Adipocyte (in vitro differentiated cells): ENCODE results near the gene INPP5F.

Experiments used
- DNase-seq: peaks from one replicate; pipeline ENCODE4 v3.0.0-alpha.2; 2015; ENCODE audit warnings: low read depth
- H3K27me3 ChIP-seq: replicated peaks from 2 replicates; pipeline ENCODE4 v1.7.0; 2013; ENCODE audit warnings: mild to moderate bottlenecking, low read length, moderate library complexity; ENCODE audit not compliant: control insufficient read depth, insufficient read depth
- H3K36me3 ChIP-seq: 2 replicates; pipeline ENCODE4 v1.7.0; 2013; ENCODE audit warnings: low read length, mild to moderate bottlenecking, moderate library complexity; ENCODE audit not compliant: control insufficient read depth, insufficient read depth, severe bottlenecking
- H3K4me1 ChIP-seq: 2 replicates; pipeline ENCODE4 v1.7.0; 2013; ENCODE audit warnings: mild to moderate bottlenecking, low read length, moderate library complexity; ENCODE audit not compliant: control insufficient read depth, insufficient read depth
- H3K4me3 ChIP-seq: 2 replicates; pipeline ENCODE4 v1.7.0; 2013; ENCODE audit warnings: mild to moderate bottlenecking, low read length, moderate library complexity
- H3K9ac ChIP-seq: 2 replicates; pipeline ENCODE4 v1.7.0; 2013; ENCODE audit warnings: mild to moderate bottlenecking, low read length, moderate library complexity
- H3K9me3 ChIP-seq: 2 replicates; pipeline ENCODE4 v1.7.0; 2013; ENCODE audit warnings: mild to moderate bottlenecking, low read length, moderate library complexity; ENCODE audit not compliant: control insufficient read depth

The INPP5F gene

GRCh38 chr10:119725828-119726675 lies at the start of gene INPP5F:
TSS of gene INPP5F (plus strand) at chr10:119726050. CDS start at chr10:119726263, 213 bp downstream.
- H3K36me3 ChIP-seq, result no peaks in the 10 kb centered on the region
- DNase-seq, result peak; percentile 100
- H3K9me3 ChIP-seq, result no peaks in the 10 kb centered on the region
- peak within 1 kb of the TSS; percentile 93 for H3K4me3 ChIP-seq
- H3K27me3 ChIP-seq, result no peaks in the 10 kb centered on the region
- peak within 1 kb of the TSS; percentile 93 for H3K9ac ChIP-seq
- H3K4me1 ChIP-seq, result peaks cover 21% of the 10 kb centered on the region

- Histone ChIP-seq H3K4me1 (peaks cover 25% of the 10 kb centered on the region), H3K4me3 (no peak overlapping the region), H3K36me3 (peaks cover 58% of the 10 kb centered on the region), H3K9ac (no peak overlapping the region), H3K27me3 (no peaks in the 10 kb centered on the region), H3K9me3 (no peaks in the 10 kb centered on the region)
- DNase-seq, result no peak
Measured at GRCh38 chr10:119677126-119677525, 48.7 kb upstream of the INPP5F start.

GRCh38 chr10:119677904-119678755 lies 47.7 kb upstream of the INPP5F start:
- H3K9ac ChIP-seq, result no peak overlapping the region
- DNase-seq, result no peak
- H3K9me3 ChIP-seq, result no peaks in the 10 kb centered on the region
- H3K27me3 ChIP-seq, result no peaks in the 10 kb centered on the region
- peaks cover 30% of the 10 kb centered on the region for H3K4me1 ChIP-seq
- H3K4me3 ChIP-seq, result no peak overlapping the region
- peaks cover 48% of the 10 kb centered on the region for H3K36me3 ChIP-seq

- Histone ChIP-seq H3K36me3 (peaks cover 35% of the 10 kb centered on the region), H3K9ac (no peak overlapping the region), H3K9me3 (no peaks in the 10 kb centered on the region), H3K4me3 (no peak overlapping the region), H3K4me1 (peaks cover 30% of the 10 kb centered on the region), H3K27me3 (no peaks in the 10 kb centered on the region)
- no peak for DNase-seq
Measured at GRCh38 chr10:119679480-119679829, 46.4 kb upstream of the INPP5F start.

GRCh38 chr10:119680050-119680449 lies 45.8 kb upstream of the INPP5F start:
- H3K4me1 ChIP-seq, result peaks cover 30% of the 10 kb centered on the region
- H3K4me3 ChIP-seq, result no peak overlapping the region
- no peaks in the 10 kb centered on the region for H3K27me3 ChIP-seq
- DNase-seq, result peak; percentile 62
- peaks cover 29% of the 10 kb centered on the region for H3K36me3 ChIP-seq
- no peaks in the 10 kb centered on the region for H3K9me3 ChIP-seq
- no peak overlapping the region for H3K9ac ChIP-seq

- peak; percentile 35 for DNase-seq
- H3K27me3 ChIP-seq, result no peaks in the 10 kb centered on the region
- peaks cover 30% of the 10 kb centered on the region for H3K4me1 ChIP-seq
- peaks cover 26% of the 10 kb centered on the region for H3K36me3 ChIP-seq
- no peaks in the 10 kb centered on the region for H3K9me3 ChIP-seq
- no peak overlapping the region for H3K4me3 ChIP-seq
- H3K9ac ChIP-seq, result no peak overlapping the region
Measured at GRCh38 chr10:119680650-119681081, 45.2 kb upstream of the INPP5F start.

GRCh38 chr10:119686465-119687191 lies 39.2 kb upstream of the INPP5F start:
- peaks cover 18% of the 10 kb centered on the region for H3K4me1 ChIP-seq
- H3K9ac ChIP-seq, result peak overlapping the region; percentile 17
- no peaks in the 10 kb centered on the region for H3K27me3 ChIP-seq
- H3K4me3 ChIP-seq, result peak overlapping the region; percentile 71
- H3K9me3 ChIP-seq, result no peaks in the 10 kb centered on the region
- H3K36me3 ChIP-seq, result no peaks in the 10 kb centered on the region
- DNase-seq, result peak; percentile 95

GRCh38 chr10:119687192-119688032 lies 38.4 kb upstream of the INPP5F start:
- H3K36me3 ChIP-seq, result no peaks in the 10 kb centered on the region
- DNase-seq, result no peak

GRCh38 chr10:119688033-119688508 lies 37.8 kb upstream of the INPP5F start:
- H3K4me1 ChIP-seq, result peaks cover 8% of the 10 kb centered on the region
- no peak overlapping the region for H3K9ac ChIP-seq
- H3K4me3 ChIP-seq, result no peak overlapping the region
- no peaks in the 10 kb centered on the region for H3K9me3 ChIP-seq
- no peaks in the 10 kb centered on the region for H3K36me3 ChIP-seq
- H3K27me3 ChIP-seq, result no peaks in the 10 kb centered on the region
- DNase-seq, result no peak

More at GRCh38 chr10:119687192-119688032, 38.4 kb upstream of the INPP5F start:
- Histone ChIP-seq H3K4me1 (peaks cover 10% of the 10 kb centered on the region), H3K27me3 (no peaks in the 10 kb centered on the region), H3K9ac (no peak overlapping the region), H3K9me3 (no peaks in the 10 kb centered on the region), H3K4me3 (peak overlapping the region; percentile 71)

GRCh38 chr10:119689016-119689580 lies 36.8 kb upstream of the INPP5F start:
- no peaks in the 10 kb centered on the region for H3K36me3 ChIP-seq
- H3K27me3 ChIP-seq, result peaks cover 4% of the 10 kb centered on the region
- DNase-seq, result no peak
- H3K9me3 ChIP-seq, result no peaks in the 10 kb centered on the region
- H3K4me3 ChIP-seq, result no peak overlapping the region
- H3K4me1 ChIP-seq, result peaks cover 8% of the 10 kb centered on the region
- H3K9ac ChIP-seq, result no peak overlapping the region
